NCI-H524 treated with DMSO at 0.1 percent for 48 hours (cell line): ENCODE results near the gene NFIA.
"Not testable (repeated sequence)": the region's sequence is repeated elsewhere in the genome, so short reads cannot be mapped to it uniquely, and the experiment has no call there.

Experiments used
- DNase-seq: peaks from one replicate; lab custom pipeline; 2025; lab: John Stamatoyannopoulos, UW

NFIA gene

GRCh38 chr1:61271412-61271789, 189.0 kb downstream of the NFIA start:
- no peak for DNase-seq

GRCh38 chr1:61273167-61273705, 190.9 kb downstream of the NFIA start:
- no peak for DNase-seq

GRCh38 chr1:61273861-61274260, 191.5 kb downstream of the NFIA start:
- no peak for DNase-seq

GRCh38 chr1:61274939-61275338, 192.6 kb downstream of the NFIA start:
- DNase-seq: no peak

- no peak for DNase-seq
Measured at GRCh38 chr1:61276246-61276645, 193.9 kb downstream of the NFIA start.

- DNase-seq: no peak
Measured at GRCh38 chr1:61277121-61277690, 194.8 kb downstream of the NFIA start.

- DNase-seq: not testable (repeated sequence)
Measured at GRCh38 chr1:61278503-61278902, 196.1 kb downstream of the NFIA start.

- DNase-seq: no peak
Measured at GRCh38 chr1:61278966-61279365, 196.6 kb downstream of the NFIA start.

GRCh38 chr1:61279570-61279969, 197.2 kb downstream of the NFIA start:
- no peak for DNase-seq

GRCh38 chr1:61280452-61280851, 198.1 kb downstream of the NFIA start:
- DNase-seq: no peak

GRCh38 chr1:61282387-61282786, 200.0 kb downstream of the NFIA start:
- no peak for DNase-seq

- no peak for DNase-seq
Measured at GRCh38 chr1:61284248-61284854, 202.0 kb downstream of the NFIA start.

GRCh38 chr1:61284936-61285335, 202.6 kb downstream of the NFIA start:
- no peak for DNase-seq

GRCh38 chr1:61285371-61285885, 203.1 kb downstream of the NFIA start:
- no peak for DNase-seq

- DNase-seq: no peak
Measured at GRCh38 chr1:61287014-61287413, 204.7 kb downstream of the NFIA start.

GRCh38 chr1:61287734-61288133, 205.4 kb downstream of the NFIA start:
- no peak for DNase-seq

GRCh38 chr1:61289232-61290098, 207.1 kb downstream of the NFIA start:
- DNase-seq: no peak

GRCh38 chr1:61290525-61290924, 208.2 kb downstream of the NFIA start:
- no peak for DNase-seq

GRCh38 chr1:61293197-61293596, 210.8 kb downstream of the NFIA start:
- no peak for DNase-seq

GRCh38 chr1:61293986-61294504, 211.7 kb downstream of the NFIA start:
- no peak for DNase-seq

- DNase-seq: no peak
Measured at GRCh38 chr1:61294930-61295329, 212.6 kb downstream of the NFIA start.

GRCh38 chr1:61295818-61296537, 213.6 kb downstream of the NFIA start:
- DNase-seq: no peak
